Mesendoderm (in vitro differentiated cells): ENCODE results near the gene AIF1.
A peak's percentile ranks its signal among the peaks of the same experiment; 100 is the strongest.

ENCODE experiments used
- DNase-seq: peaks from one replicate; pipeline ENCODE4 v3.0.0; 2013
- H2AK5ac ChIP-seq: 2 replicates; pipeline ENCODE4 v1.6.1; 2013; ENCODE audit warnings: low read length, inconsistent platforms
- H2BK120ac ChIP-seq: 2 replicates; pipeline ENCODE4 v1.6.1; 2013; ENCODE audit warnings: low read depth, mild to moderate bottlenecking, low read length, moderate library complexity, mixed read lengths
- H2BK15ac ChIP-seq: replicated peaks from 2 replicates; pipeline ENCODE4 v1.6.1; 2013; ENCODE audit warnings: low read depth, mild to moderate bottlenecking, moderate library complexity
- H2BK5ac ChIP-seq: 2 replicates; pipeline ENCODE4 v1.6.1; 2013; ENCODE audit warnings: low read length, inconsistent platforms
- H3K18ac ChIP-seq: 2 replicates; pipeline ENCODE4 v1.6.1; 2013; ENCODE audit warnings: mild to moderate bottlenecking, low read length, mixed read lengths
- H3K23ac ChIP-seq: one replicate; pipeline ENCODE4 v1.6.1; 2013; ENCODE audit warnings: low read length
- H3K27ac ChIP-seq: 2 replicates; pipeline ENCODE4 v1.5.1; 2013; ENCODE audit warnings: low read depth, mild to moderate bottlenecking, inconsistent platforms, low read length, moderate library complexity
- H3K27me3 ChIP-seq: 2 replicates; pipeline ENCODE4 v1.6.1; 2013; ENCODE audit warnings: low read length, control low read depth, mild to moderate bottlenecking, inconsistent platforms; ENCODE audit not compliant: insufficient read depth, poor library complexity
- H3K36me3 ChIP-seq: 2 replicates; pipeline ENCODE4 v1.6.1; 2013; ENCODE audit warnings: low read length, inconsistent platforms; ENCODE audit not compliant: control insufficient read depth, insufficient read depth
- H3K4ac ChIP-seq: one replicate; pipeline ENCODE4 v1.6.1; 2013; ENCODE audit warnings: low read depth, mild to moderate bottlenecking, low read length, moderate library complexity
- H3K4me1 ChIP-seq: 2 replicates; pipeline ENCODE4 v1.6.1; 2013; ENCODE audit warnings: low read depth, low read length, inconsistent platforms; ENCODE audit not compliant: control insufficient read depth
- H3K4me2 ChIP-seq: 2 replicates; pipeline ENCODE4 v1.6.1; 2013; ENCODE audit warnings: low read length
- H3K4me3 ChIP-seq: 2 replicates; pipeline ENCODE4 v1.5.1; 2013; ENCODE audit warnings: mild to moderate bottlenecking, low read length
- H3K56ac ChIP-seq: one replicate; pipeline ENCODE4 v1.6.1; 2013; ENCODE audit warnings: low read length
- H3K79me1 ChIP-seq: 2 replicates; pipeline ENCODE4 v1.6.1; 2013; ENCODE audit warnings: low read length, inconsistent platforms
- H3K79me2 ChIP-seq: 2 replicates; pipeline ENCODE4 v1.6.1; 2013; ENCODE audit warnings: mild to moderate bottlenecking, low read length; ENCODE audit not compliant: control insufficient read depth, insufficient read depth
- H3K9ac ChIP-seq: 2 replicates; pipeline ENCODE4 v1.6.1; 2013; ENCODE audit warnings: low read length, inconsistent platforms
- H4K5ac ChIP-seq: one replicate; pipeline ENCODE4 v1.6.1; 2013; ENCODE audit warnings: low read length
- H4K8ac ChIP-seq: one replicate; pipeline ENCODE4 v1.6.1; 2013; ENCODE audit warnings: low read depth, mild to moderate bottlenecking, control low read depth, low read length, moderate library complexity
- WGBS: extraction: QIAGEN DNeasy Blood & Tissue Kit; methylation state at CpG from one replicate; pipeline ENCODE4 v1.1.7; 2013; ENCODE audit warnings: low lambda C conversion rate, missing lambda C conversion rate; ENCODE audit not compliant: insufficient coverage; ENCODE audit errors: extremely low coverage; 5-methylcytosine and 5-hydroxymethylcytosine counted together

Gene AIF1

GRCh38 chr6:31658158-31658688, 43.2 kb downstream of the AIF1 start:
- Histone ChIP-seq H3K79me2 (peaks cover 17% of the 10 kb centered on the region), H3K18ac (no peak overlapping the region), H3K23ac (no peak overlapping the region), H3K79me1 (peaks cover 18% of the 10 kb centered on the region), H3K4me2 (no peak overlapping the region), H3K56ac (peak overlapping the region; percentile 17), H3K4me1 (peaks cover 3% of the 10 kb centered on the region), H3K27ac (no peak overlapping the region), H3K4me3 (no peak overlapping the region), H3K36me3 (no peaks in the 10 kb centered on the region), H3K9ac (no peak overlapping the region), H2BK120ac (no peak overlapping the region), H2AK5ac (no peak overlapping the region), H3K27me3 (no peaks in the 10 kb centered on the region), H4K8ac (no peak overlapping the region), H4K5ac (no peak overlapping the region), H3K4ac (no peak overlapping the region), H2BK15ac (no peak overlapping the region), H2BK5ac (no peak overlapping the region)
- no CpG with 5 or more reads among the region's 4 CpGs for WGBS
- no peak for DNase-seq

DNA sequence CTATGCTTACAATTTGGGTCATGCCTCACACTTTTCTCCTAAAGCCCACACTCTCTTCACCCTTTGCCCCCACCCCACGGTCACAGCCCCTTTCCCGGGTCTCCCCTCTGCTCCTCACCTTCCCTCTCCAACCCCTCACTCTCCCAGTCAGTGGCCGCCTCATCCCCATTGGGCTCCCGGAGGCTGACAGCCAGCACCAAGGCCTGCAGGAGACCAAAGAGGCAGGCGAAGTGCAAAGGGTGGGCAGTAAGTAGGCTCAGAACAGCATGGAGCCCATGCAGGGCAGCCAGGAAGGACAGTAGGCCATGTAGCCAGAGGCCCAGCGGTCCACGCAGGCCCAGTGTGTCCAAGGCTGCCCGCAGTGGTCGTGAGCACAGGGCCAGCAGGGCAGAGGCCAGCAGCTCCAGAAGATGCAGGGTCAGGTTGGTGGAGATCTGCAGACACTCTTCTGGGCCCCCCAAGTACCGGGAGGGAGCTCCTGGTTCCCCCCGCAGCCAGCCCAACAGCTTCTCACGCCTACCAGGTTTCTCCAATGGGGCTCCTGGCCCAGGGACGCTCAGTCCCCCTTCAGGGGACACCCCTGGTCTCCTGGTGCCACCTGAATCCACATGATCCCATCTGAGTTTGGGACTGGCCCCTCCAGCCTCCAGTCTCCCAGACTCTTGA, 44.1 kb downstream of the AIF1 start:
- no CpG with 5 or more reads among the region's 13 CpGs for WGBS
- peak overlapping the region; percentile 75 for H3K4me2 ChIP-seq
- no peaks in the 10 kb centered on the region for H3K36me3 ChIP-seq

DNA sequence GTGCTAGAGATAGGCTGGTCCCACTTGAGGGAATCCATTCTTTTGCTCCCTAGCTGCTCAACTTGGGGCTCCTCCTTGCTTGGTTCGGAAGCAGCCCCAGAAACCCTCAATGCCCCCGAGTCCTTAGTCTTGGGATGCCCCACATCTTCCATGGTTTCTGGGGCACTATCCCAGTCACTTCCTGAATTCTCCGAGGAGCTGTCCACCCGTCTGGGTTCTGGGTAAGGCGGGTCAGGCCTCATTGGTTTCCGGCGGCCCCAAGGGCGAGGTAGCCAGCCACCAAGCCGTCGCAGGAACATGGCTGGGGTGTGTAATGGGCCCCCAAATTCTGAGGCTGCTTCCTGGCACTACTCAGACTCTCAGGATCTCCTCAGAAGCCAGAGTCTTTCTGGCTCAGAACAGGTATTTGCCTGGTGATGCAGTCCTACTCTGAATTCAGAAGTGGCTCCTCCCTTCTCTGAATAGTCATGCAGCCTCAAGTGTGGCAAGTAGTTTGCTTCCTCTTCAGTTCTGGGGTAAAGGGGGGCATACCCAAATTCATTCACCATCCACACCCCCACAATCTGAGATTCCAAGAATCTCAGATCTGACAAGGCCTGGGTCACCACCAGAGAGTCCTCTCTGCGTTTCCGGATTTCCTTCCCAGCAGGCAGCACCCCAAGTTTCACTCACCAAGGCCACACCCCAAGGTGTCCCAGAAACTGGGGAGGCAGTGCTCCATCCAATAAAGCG, 44.8 kb downstream of the AIF1 start:
- H4K5ac ChIP-seq = no peak overlapping the region
- peak overlapping the region; percentile 75 for H3K4me2 ChIP-seq
- H3K4me1 ChIP-seq = peaks cover 8% of the 10 kb centered on the region
- no peaks in the 10 kb centered on the region for H3K27me3 ChIP-seq
- H2AK5ac ChIP-seq = no peak overlapping the region
- peak overlapping the region; percentile 73 for H3K4ac ChIP-seq
- no peak overlapping the region for H3K23ac ChIP-seq
- peak overlapping the region; percentile 83 for H3K56ac ChIP-seq
- WGBS = no CpG with 5 or more reads among the region's 13 CpGs
- peaks cover 30% of the 10 kb centered on the region for H3K79me2 ChIP-seq
- peak overlapping the region; percentile 65 for H3K4me3 ChIP-seq
- H2BK15ac ChIP-seq = no peak overlapping the region
- H3K27ac ChIP-seq = no peak overlapping the region
- no peak overlapping the region for H2BK120ac ChIP-seq
- H3K79me1 ChIP-seq = peaks cover 27% of the 10 kb centered on the region
- H3K18ac ChIP-seq = no peak overlapping the region
- peak overlapping the region; percentile 79 for H3K9ac ChIP-seq
- no peak for DNase-seq
- H3K36me3 ChIP-seq = no peaks in the 10 kb centered on the region
- H2BK5ac ChIP-seq = no peak overlapping the region
- H4K8ac ChIP-seq = no peak overlapping the region

More for the DNA sequence above, 44.1 kb downstream of the AIF1 start:
- no peaks in the 10 kb centered on the region for H3K27me3 ChIP-seq
- no peak overlapping the region for H3K18ac ChIP-seq
- no peak overlapping the region for H4K5ac ChIP-seq
- no peak for DNase-seq
- H2BK5ac ChIP-seq = no peak overlapping the region
- no peak overlapping the region for H3K4ac ChIP-seq
- no peak overlapping the region for H2BK15ac ChIP-seq
- no peak overlapping the region for H3K4me3 ChIP-seq
- H2AK5ac ChIP-seq = no peak overlapping the region
- peak overlapping the region; percentile 61 for H3K56ac ChIP-seq
- no peak overlapping the region for H3K27ac ChIP-seq
- H3K23ac ChIP-seq = no peak overlapping the region
- H3K79me2 ChIP-seq = peaks cover 26% of the 10 kb centered on the region
- H3K79me1 ChIP-seq = peaks cover 23% of the 10 kb centered on the region
- peaks cover 8% of the 10 kb centered on the region for H3K4me1 ChIP-seq
- H2BK120ac ChIP-seq = no peak overlapping the region
- peak overlapping the region; percentile 79 for H3K9ac ChIP-seq
- H4K8ac ChIP-seq = no peak overlapping the region

- Histone ChIP-seq H3K4me3 (peak within 1 kb of the TSS; percentile 65), H3K23ac (peak within 1 kb of the TSS; percentile 1), H3K27me3 (no peaks in the 10 kb centered on the region), H3K9ac (peak within 1 kb of the TSS; percentile 79), H4K8ac (no peak within 1 kb of the TSS), H3K4me1 (peaks cover 8% of the 10 kb centered on the region), H3K4me2 (peak within 1 kb of the TSS; percentile 75), H3K56ac (peak within 1 kb of the TSS; percentile 84), H3K18ac (peak within 1 kb of the TSS; percentile 42), H3K27ac (peak within 1 kb of the TSS; percentile 53), H2BK15ac (no peak within 1 kb of the TSS), H4K5ac (no peak within 1 kb of the TSS), H2AK5ac (no peak within 1 kb of the TSS), H3K79me2 (peaks cover 30% of the 10 kb centered on the region), H3K79me1 (peaks cover 27% of the 10 kb centered on the region), H2BK120ac (no peak within 1 kb of the TSS), H3K4ac (peak within 1 kb of the TSS; percentile 73), H3K36me3 (no peaks in the 10 kb centered on the region), H2BK5ac (peak within 1 kb of the TSS; percentile 29)
- peak; percentile 90 for DNase-seq
- WGBS = no CpG with 5 or more reads among the region's 52 CpGs
Observed at GRCh38 chr6:31660381-31661261, 45.6 kb downstream of the AIF1 start, which contains the start of gene C6orf47. Gene C6orf47 (minus strand): TSS chr6:31660778. CDS start chr6:31659947, 831 bp downstream.

DNA sequence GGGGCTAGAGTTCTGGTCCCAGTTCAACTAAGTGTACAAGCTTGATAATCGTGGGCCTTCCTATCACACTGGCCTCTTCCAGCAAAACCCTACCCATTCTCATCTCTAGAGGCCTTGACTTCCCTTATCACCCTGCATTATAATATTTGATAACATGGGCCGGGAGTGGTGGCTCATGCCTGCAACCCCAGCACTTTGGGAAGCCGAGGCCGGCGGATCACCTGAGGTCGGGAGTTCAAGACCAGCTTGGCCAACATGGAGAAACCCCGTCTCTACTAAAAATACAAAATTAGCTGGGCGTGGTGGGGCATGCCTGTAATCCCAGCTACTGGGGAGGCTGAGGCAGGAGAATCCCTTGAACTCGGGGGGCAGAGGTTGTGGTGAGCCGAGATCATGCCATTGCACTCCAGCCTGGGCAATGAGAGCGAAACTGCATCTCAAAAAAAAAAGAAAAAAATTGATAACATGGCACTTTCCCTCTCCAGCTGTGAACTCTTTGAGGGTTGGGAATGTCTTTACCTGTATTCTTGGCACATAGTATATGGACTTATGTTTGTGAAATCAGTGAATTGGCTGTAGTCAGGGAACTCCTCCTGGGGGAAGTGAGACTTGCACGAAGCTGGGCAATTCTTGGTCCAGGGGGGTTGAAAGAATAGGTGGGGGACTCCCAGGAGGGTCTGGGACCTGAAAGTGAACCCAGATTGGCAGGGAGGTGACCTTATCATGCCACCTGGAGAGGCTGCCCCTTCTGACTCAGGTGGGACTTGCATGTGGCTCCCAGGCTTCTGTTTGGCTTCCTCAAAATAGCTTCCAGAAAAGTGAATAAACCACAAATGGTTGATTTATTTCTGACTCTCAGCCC, 46.5 kb downstream of the AIF1 start:
- Histone ChIP-seq H3K56ac (peak overlapping the region; percentile 84), H3K36me3 (no peaks in the 10 kb centered on the region), H3K4ac (no peak overlapping the region), H3K79me1 (peaks cover 29% of the 10 kb centered on the region), H2BK5ac (no peak overlapping the region), H2BK15ac (no peak overlapping the region), H4K8ac (no peak overlapping the region), H3K27me3 (no peaks in the 10 kb centered on the region), H3K4me2 (no peak overlapping the region), H3K9ac (peak overlapping the region; percentile 77), H3K18ac (no peak overlapping the region), H3K27ac (peak overlapping the region; percentile 53), H2AK5ac (no peak overlapping the region), H3K79me2 (peaks cover 35% of the 10 kb centered on the region), H3K4me1 (peaks cover 8% of the 10 kb centered on the region), H3K23ac (no peak overlapping the region), H3K4me3 (no peak overlapping the region), H4K5ac (no peak overlapping the region), H2BK120ac (no peak overlapping the region)
- no CpG with 5 or more reads among the region's 12 CpGs for WGBS
- DNase-seq = no peak
